Upper lobe of right lung (tissue), 1 donor: Measurements from ENCODE around the gene NTM. TPM values are rescaled to one million over a fixed set of nuclear protein-coding genes. Genes with fewer than 3 reads are reported as not detected.

Experiments used
- ATAC-seq: fragments of 200-7000 bp; cut with Tn5 transposase; one replicate; pipeline ENCODE4 v1.9.1; 2020; ENCODE audit warnings: mild to moderate bottlenecking, moderate library complexity
- DNase-seq: peaks from one replicate; pipeline ENCODE4 v3.0.0-alpha.2; 2020
- H3K27ac ChIP-seq: fragments of 200-600 bp; one replicate; pipeline ENCODE4 v1.8.0; 2022
- H3K27me3 ChIP-seq: fragments of 200-600 bp; one replicate; pipeline ENCODE4 v1.8.0; 2022; ENCODE audit warnings: mild to moderate bottlenecking
- H3K36me3 ChIP-seq: fragments of 200-600 bp; one replicate; pipeline ENCODE4 v1.8.0; 2022
- H3K4me1 ChIP-seq: fragments of 200-600 bp; one replicate; pipeline ENCODE4 v1.8.0; 2022
- H3K4me3 ChIP-seq: fragments of 200-600 bp; one replicate; pipeline ENCODE4 v1.8.0; 2022; ENCODE audit warnings: mild to moderate bottlenecking
- H3K9me3 ChIP-seq: fragments of 200-600 bp; one replicate; pipeline ENCODE4 v1.8.0; 2022
- intact Hi-C: fragments of 100-400 bp; cut with DNase I; formaldehyde crosslinking; loops from one replicate; pipeline ENCODE4 v1.11.0; 2022
- total RNA-seq: library from RNA; stranded (reverse); fragmentation: NEBNext Ultra II Directional; extraction: Animal tissue kit (Norgen Biotek cat#: 25700); gene quantifications from one replicate; pipeline ENCODE4 v1.2.1, GENCODE V29; 2021
- TF ChIP-seq, protein P1 (sequence below): fragments of 200-600 bp; IDR thresholded peaks from one replicate; pipeline ENCODE4 v1.8.0; 2022; ENCODE audit warnings: antibody characterized with exemption
- donor health status: DM: no; HTN: yes; CAD: no; lungs with severe emphysema.

NTM gene
- total RNA-seq, 1 donor from 2014 or later, result 3.7 TPM

DNA sequence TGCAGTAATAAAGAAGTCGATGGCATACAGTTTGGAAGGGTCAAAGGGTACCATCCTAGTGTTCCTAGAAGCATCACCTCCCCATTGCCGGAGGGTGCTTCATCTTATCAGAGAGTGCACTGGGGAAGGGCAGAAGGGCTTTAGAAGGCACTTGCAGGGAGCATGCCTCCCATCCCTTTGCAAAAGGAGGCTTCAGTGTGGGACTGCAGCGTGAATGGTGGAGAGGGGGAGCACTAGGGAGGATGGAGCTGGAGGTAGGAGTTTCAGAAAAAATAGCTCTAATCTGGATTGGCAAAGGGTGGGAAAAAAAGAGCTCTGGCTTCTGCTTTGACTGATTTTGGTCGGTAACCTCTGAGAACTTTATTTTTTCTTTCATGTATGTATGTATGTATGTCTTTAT lies 5.0 kb downstream of the NTM start:
- Histone ChIP-seq H3K4me1 (peaks cover 5% of the 10 kb centered on the region), H3K27me3 (peaks cover 51% of the 10 kb centered on the region), H3K9me3 (no peaks in the 10 kb centered on the region), H3K4me3 (no peak overlapping the region), H3K36me3 (no peaks in the 10 kb centered on the region), H3K27ac (no peak overlapping the region)
- no peak for ATAC-seq
- TF ChIP-seq, protein P1, sequence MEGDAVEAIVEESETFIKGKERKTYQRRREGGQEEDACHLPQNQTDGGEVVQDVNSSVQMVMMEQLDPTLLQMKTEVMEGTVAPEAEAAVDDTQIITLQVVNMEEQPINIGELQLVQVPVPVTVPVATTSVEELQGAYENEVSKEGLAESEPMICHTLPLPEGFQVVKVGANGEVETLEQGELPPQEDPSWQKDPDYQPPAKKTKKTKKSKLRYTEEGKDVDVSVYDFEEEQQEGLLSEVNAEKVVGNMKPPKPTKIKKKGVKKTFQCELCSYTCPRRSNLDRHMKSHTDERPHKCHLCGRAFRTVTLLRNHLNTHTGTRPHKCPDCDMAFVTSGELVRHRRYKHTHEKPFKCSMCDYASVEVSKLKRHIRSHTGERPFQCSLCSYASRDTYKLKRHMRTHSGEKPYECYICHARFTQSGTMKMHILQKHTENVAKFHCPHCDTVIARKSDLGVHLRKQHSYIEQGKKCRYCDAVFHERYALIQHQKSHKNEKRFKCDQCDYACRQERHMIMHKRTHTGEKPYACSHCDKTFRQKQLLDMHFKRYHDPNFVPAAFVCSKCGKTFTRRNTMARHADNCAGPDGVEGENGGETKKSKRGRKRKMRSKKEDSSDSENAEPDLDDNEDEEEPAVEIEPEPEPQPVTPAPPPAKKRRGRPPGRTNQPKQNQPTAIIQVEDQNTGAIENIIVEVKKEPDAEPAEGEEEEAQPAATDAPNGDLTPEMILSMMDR, result no peak
- no peak for DNase-seq
- intact Hi-C loops, result no loop called here

DNA sequence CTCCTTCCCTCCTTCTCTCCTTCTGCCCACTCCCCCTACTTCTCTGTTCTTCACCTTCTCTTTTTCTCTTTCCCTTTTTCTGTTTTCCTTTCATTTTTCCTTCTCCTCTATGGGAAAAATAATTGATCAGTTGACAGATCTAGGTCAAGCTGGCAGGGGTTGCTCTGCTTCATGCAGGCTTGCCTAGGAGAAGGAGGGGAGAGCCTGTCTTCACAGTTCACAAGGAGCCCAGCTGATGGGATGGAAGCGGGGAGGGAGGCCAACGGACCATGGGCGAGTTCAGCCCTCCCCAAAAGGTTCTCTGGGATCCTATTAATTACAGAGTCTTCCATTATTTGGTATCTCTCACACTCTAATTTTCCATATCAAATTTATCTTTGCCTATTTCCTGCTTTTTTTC lies 5.5 kb downstream of the NTM start:
- H3K9me3 ChIP-seq, result no peaks in the 10 kb centered on the region
- TF ChIP-seq, protein P1, result no peak
- intact Hi-C loops, result no loop called here
- ATAC-seq (no peak), DNase-seq (no peak)
- H3K4me1 ChIP-seq, result peaks cover under 1% of the 10 kb centered on the region
- H3K27me3 ChIP-seq, result peaks cover 51% of the 10 kb centered on the region
- H3K36me3 ChIP-seq, result no peaks in the 10 kb centered on the region
- H3K4me3 ChIP-seq, result no peak overlapping the region
- H3K27ac ChIP-seq, result no peak overlapping the region

DNA sequence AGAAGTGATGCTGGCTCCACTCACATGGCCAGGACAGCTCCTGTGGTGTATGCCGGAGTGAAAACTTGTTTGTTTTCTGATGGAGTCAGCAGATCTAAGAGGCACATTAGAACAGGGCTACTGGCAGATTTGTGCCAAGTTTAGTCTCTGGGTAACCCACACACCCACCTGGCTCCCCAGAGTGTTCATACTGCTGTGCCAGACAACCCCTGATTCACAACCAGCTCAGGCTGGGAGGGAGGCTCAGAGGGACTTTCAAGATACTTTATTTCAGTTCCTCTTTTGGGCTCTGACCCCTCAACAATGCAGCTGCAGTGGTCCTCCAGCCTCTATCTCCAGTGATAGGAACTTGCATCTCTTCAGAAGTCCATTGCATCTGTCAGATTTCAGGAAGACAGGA lies 8.5 kb downstream of the NTM start:
- no peaks in the 10 kb centered on the region for H3K9me3 ChIP-seq
- intact Hi-C loops, result no loop called here
- no peak for DNase-seq
- no peak overlapping the region for H3K27ac ChIP-seq
- no peak overlapping the region for H3K4me3 ChIP-seq
- H3K36me3 ChIP-seq, result no peaks in the 10 kb centered on the region
- TF ChIP-seq, protein P1, result no peak
- H3K27me3 ChIP-seq, result peaks cover 30% of the 10 kb centered on the region
- ATAC-seq, result no peak
- H3K4me1 ChIP-seq, result no peaks in the 10 kb centered on the region

DNA sequence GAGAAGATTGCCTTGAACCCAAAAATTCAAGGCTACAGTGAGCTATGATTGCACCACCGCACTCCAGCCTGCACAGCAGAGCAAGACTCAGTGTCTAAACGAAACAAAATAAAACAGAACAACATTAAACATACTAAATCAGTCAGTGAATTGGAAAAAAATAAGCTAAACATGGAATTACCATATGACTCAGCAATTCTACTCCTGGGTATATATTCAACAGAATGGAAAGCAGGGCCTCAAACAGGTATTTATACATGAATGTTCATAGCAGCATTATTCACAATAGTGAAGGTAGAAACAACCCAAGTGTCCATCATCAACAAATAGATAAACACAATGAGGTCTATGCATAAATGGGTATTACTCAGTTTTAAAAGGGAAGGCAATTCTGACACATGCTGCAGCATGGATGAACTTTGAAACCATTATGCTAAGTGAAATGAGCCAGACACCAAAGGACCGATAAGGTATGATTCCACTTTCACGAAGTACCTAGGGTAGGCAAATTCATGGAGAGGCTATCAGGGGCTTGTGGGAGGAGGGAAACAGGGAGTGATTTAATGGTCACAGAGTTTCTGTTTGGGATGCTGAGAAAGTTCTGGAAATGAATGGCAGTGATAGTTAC lies 15.5 kb downstream of the NTM start:
- Histone ChIP-seq H3K9me3 (no peaks in the 10 kb centered on the region), H3K27ac (no peak overlapping the region), H3K4me3 (no peak overlapping the region), H3K27me3 (peaks cover 7% of the 10 kb centered on the region), H3K4me1 (no peaks in the 10 kb centered on the region), H3K36me3 (no peaks in the 10 kb centered on the region)
- no peak for ATAC-seq
- intact Hi-C loops, result no loop called here
- DNase-seq, result no peak
- TF ChIP-seq, protein P1, result no peak

DNA sequence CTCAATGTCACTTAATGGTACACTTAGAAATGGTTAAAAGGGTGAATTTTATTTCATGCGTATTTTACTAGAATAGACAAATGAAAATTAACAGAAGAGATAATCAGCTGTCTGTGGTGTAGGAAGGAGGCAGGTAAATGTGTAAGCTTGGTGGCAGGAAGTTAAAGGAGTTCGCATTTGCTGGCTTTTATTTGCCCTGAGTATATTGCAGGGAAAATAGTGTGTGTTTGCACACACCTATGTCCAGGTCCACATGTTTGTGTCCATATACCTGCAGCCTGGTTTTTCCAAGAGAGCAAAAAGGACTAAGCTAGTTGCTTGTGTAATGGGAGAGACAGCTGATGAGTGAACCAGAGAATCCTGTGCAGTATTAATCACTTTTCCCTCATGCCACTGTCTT lies 16.0 kb downstream of the NTM start:
- intact Hi-C loops, result no loop called here
- DNase-seq (no peak), ATAC-seq (no peak)
- no peaks in the 10 kb centered on the region for H3K9me3 ChIP-seq
- H3K36me3 ChIP-seq, result no peaks in the 10 kb centered on the region
- H3K4me1 ChIP-seq, result no peaks in the 10 kb centered on the region
- H3K27ac ChIP-seq, result no peak overlapping the region
- peaks cover 7% of the 10 kb centered on the region for H3K27me3 ChIP-seq
- TF ChIP-seq, protein P1, result no peak
- H3K4me3 ChIP-seq, result no peak overlapping the region

DNA sequence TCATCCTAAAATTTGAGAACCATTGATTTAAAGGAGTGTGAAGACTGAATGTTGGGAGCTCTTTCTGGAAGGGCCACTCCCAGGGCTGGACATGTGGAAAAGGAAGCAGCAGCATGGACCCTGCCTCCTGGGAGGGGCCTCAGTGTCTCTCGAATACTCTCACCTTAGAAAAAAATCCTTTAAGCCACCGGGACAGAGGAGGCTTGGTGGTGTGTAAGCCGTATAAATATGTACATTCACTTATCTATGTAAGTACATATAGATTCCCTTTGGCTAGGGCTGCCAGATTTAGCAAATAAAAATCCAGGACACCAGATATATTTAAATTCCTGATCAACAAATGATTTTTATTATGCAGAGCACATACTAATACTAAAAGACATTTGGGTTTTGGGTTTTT lies 17.6 kb downstream of the NTM start:
- Histone ChIP-seq H3K4me1 (no peaks in the 10 kb centered on the region), H3K4me3 (no peak overlapping the region), H3K27me3 (no peaks in the 10 kb centered on the region), H3K27ac (no peak overlapping the region), H3K36me3 (no peaks in the 10 kb centered on the region), H3K9me3 (no peaks in the 10 kb centered on the region)
- DNase-seq (no peak), ATAC-seq (no peak)
- intact Hi-C loops, result no loop called here
- TF ChIP-seq, protein P1, result no peak
